IPS-20b (cell line): ENCODE measurements around the gene RAB17.
"Not testable (repeated sequence)": the region's sequence is repeated elsewhere in the genome, so short reads cannot be mapped to it uniquely, and the experiment has no call there.

ENCODE experiments used
- H3K27ac ChIP-seq: one replicate; pipeline ENCODE4 v1.5.1; 2013; ENCODE audit warnings: low read length
- H3K27me3 ChIP-seq: 2 replicates; pipeline ENCODE4 v1.6.1; 2013; ENCODE audit warnings: mild to moderate bottlenecking, low read length, inconsistent platforms; ENCODE audit not compliant: insufficient read depth
- H3K36me3 ChIP-seq: 2 replicates; pipeline ENCODE4 v1.6.1; 2013; ENCODE audit warnings: low read depth, mild to moderate bottlenecking, inconsistent platforms, low read length, moderate library complexity; ENCODE audit not compliant: insufficient read depth
- H3K4me1 ChIP-seq: 2 replicates; pipeline ENCODE4 v1.6.1; 2013; ENCODE audit warnings: mild to moderate bottlenecking, control low read depth, inconsistent platforms, low read length, moderate library complexity; ENCODE audit not compliant: insufficient read depth
- H3K4me3 ChIP-seq: 2 replicates; pipeline ENCODE4 v1.5.1; 2013; ENCODE audit warnings: mild to moderate bottlenecking, low read length, inconsistent platforms
- H3K9ac ChIP-seq: 2 replicates; pipeline ENCODE4 v1.6.1; 2013; ENCODE audit warnings: low read depth, mild to moderate bottlenecking, inconsistent platforms, low read length, moderate library complexity
- H3K9me3 ChIP-seq: 2 replicates; pipeline ENCODE4 v1.6.1; 2013; ENCODE audit warnings: mild to moderate bottlenecking, low read depth, low read length, inconsistent platforms; ENCODE audit not compliant: insufficient read depth

RAB17 gene

GRCh38 chr2:237595829-237596519 is 5.4 kb upstream of the RAB17 start:
- H3K36me3 ChIP-seq, H3K27ac ChIP-seq, H3K9me3 ChIP-seq, H3K9ac ChIP-seq, H3K4me3 ChIP-seq, H3K27me3 ChIP-seq: not testable (repeated sequence)
- H3K4me1 ChIP-seq, result peaks cover 29% of the 10 kb centered on the region; the same call in 1 of the 2 replicates

DNA sequence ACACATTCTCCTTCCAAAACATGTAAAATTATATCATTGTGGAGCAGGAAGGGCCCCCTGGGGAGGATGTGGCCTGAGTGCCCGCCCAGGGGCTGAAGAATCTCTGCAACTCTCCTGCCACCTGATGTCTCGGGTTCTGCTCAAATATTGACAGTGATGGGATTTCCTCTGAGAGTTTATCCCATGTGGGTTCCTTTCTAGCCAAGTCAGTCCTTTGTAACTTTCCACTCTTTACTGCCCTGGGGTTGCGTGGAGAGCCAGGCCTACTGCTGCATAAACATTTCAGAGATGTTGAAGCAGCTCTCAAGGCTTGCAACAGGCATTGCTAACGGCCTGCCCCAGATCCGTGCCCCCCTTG is 4.0 kb upstream of the RAB17 start:
- Histone ChIP-seq H3K27me3 (no peaks in the 10 kb centered on the region), H3K9me3 (no peaks in the 10 kb centered on the region), H3K36me3 (no peaks in the 10 kb centered on the region), H3K4me1 (peaks cover 36% of the 10 kb centered on the region; the same call in 1 of the 2 replicates), H3K27ac (no peak overlapping the region), H3K9ac (peak overlapping the region; percentile 5; the same call in 1 of the 2 replicates), H3K4me3 (peak overlapping the region; percentile 37; the same call in 1 of the 2 replicates)

GRCh38 chr2:237593596-237594320 is 3.2 kb upstream of the RAB17 start:
- Histone ChIP-seq H3K4me3 (peak overlapping the region; percentile 37; the same call in 1 of the 2 replicates), H3K9ac (no peak overlapping the region; the same call in 1 of the 2 replicates), H3K36me3 (no peaks in the 10 kb centered on the region), H3K4me1 (peaks cover 36% of the 10 kb centered on the region; the same call in 1 of the 2 replicates), H3K27me3 (no peaks in the 10 kb centered on the region), H3K27ac (no peak overlapping the region), H3K9me3 (no peaks in the 10 kb centered on the region)

GRCh38 chr2:237593036-237593435 is 2.5 kb upstream of the RAB17 start:
- H3K4me3 ChIP-seq, result no peak overlapping the region
- H3K36me3 ChIP-seq, result no peaks in the 10 kb centered on the region
- no peak overlapping the region for H3K27ac ChIP-seq
- H3K9ac ChIP-seq, result no peak overlapping the region
- no peaks in the 10 kb centered on the region for H3K27me3 ChIP-seq
- H3K4me1 ChIP-seq, result peaks cover 36% of the 10 kb centered on the region; the same call in 1 of the 2 replicates
- H3K9me3 ChIP-seq, result no peaks in the 10 kb centered on the region

- no peaks in the 10 kb centered on the region for H3K27me3 ChIP-seq
- H3K9ac ChIP-seq, result no peak overlapping the region
- H3K4me1 ChIP-seq, result peaks cover 36% of the 10 kb centered on the region; the same call in 1 of the 2 replicates
- H3K4me3 ChIP-seq, result no peak overlapping the region
- no peaks in the 10 kb centered on the region for H3K9me3 ChIP-seq
- no peak overlapping the region for H3K27ac ChIP-seq
- no peaks in the 10 kb centered on the region for H3K36me3 ChIP-seq
These were observed 2.0 kb upstream of the RAB17 start for GRCh38 chr2:237592425-237592980.

DNA sequence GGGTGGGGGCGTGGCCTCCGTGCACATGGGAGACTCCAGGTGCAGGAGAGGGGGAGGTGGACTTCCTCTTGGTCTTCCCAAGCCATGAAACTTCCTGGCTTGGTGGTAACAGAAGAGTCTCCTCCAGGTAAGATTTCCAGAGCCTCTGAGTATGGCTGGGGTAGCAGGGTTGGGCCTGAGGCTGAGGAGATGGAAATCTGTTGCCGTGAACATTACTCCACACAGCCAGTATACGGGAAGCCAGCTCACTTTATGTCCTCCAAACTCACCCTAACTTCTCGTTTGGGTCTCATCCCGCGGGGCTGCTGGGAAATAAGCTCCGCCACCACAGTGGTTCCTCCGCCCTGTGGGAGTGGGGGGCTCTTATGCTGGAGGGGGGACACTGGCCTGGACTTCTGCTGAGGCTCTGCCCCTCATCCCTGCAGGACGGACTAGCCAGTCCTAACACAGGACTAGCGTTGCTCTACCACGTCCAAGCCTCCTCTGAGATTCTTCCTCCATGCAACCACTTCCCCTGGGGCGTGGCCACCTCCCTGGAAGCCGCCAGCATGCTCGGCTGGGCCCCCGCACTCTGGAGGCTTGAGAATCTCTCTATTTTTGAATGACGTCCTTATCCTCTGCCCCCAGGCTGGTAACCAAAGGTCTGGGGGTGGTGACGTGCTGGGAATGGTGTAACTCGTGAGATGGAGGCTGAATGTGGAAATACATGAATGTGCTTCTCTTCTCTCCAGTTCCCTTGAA is 777 bp upstream of the RAB17 start:
- no peak overlapping the region for H3K9ac ChIP-seq

DNA sequence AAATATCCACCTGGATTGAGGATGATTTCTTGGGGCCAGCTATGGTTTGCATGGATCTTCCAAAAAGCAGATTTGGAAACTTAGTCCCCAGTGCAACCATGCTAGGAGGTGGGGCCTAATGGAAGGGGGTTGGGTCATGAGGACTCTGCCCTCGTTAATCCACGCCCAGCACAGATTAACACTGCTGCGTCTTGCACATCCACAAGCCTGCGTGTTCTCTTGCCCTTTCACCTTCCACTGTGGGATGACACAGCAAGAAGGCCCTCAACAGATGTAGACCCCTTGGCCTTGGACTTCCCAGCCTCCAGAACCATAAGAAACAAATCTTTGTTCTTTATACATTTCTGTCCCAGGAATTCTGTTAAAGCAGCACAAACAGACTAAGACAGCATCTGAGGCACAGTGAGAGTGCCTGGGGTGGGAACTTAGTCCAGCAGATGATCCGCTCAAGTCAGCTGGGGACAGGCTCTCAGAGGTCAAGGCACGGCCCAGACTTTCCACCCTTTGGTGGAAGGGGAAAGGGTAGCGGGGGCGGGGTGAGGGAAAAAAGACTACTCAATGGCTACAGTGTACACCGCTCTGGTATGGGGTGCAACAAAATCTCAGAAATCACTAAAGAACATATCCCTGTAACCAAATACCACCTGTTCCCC is 2.4 kb downstream of the RAB17 start:
- Histone ChIP-seq H3K4me3 (peak overlapping the region; percentile 32; the same call in 1 of the 2 replicates), H3K9ac (no peak overlapping the region), H3K36me3 (no peaks in the 10 kb centered on the region), H3K9me3 (no peaks in the 10 kb centered on the region), H3K4me1 (peaks cover 21% of the 10 kb centered on the region; the same call in 1 of the 2 replicates), H3K27me3 (no peaks in the 10 kb centered on the region), H3K27ac (no peak overlapping the region)

More for the DNA sequence above, 777 bp upstream of the RAB17 start:
- H3K4me3 ChIP-seq, result peak overlapping the region; percentile 60; the same call in 1 of the 2 replicates
- H3K27me3 ChIP-seq, result no peaks in the 10 kb centered on the region
- no peaks in the 10 kb centered on the region for H3K36me3 ChIP-seq
- H3K4me1 ChIP-seq, result peaks cover 36% of the 10 kb centered on the region; the same call in 1 of the 2 replicates
- H3K9me3 ChIP-seq, result no peaks in the 10 kb centered on the region
- no peak overlapping the region for H3K27ac ChIP-seq

DNA sequence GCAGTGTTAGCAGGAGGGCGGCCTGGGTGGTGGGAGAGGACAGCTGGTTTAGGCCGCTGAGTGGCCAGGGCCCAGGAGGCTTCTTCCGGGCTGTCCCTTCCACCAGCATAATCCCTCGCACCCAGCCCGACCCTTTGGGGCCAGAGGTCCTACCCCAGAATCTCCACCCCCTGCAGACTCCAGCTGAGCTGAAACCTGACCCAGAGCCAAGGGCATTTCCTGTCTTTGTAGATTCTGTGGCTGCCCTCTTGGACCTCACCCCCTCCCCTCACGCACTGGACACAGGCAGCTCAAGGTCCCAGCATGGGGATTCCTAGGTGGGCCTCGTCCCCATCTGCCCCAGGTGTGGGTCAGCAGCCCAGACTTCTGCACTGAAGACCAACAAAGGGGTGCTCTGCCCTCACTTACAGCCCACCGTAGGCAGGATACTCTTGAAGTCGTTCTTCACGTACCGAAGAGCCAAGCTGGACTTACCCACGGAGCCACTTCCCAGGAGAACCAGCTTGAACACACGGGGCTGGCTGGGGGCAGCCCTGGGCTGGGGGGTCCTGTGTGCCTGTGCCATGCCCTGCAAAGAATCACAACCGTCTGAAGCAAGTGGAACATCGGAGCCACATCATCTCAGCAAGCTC is 4.8 kb downstream of the RAB17 start:
- Histone ChIP-seq H3K9ac (no peak overlapping the region), H3K36me3 (no peaks in the 10 kb centered on the region), H3K27ac (no peak overlapping the region), H3K27me3 (no peaks in the 10 kb centered on the region), H3K9me3 (no peaks in the 10 kb centered on the region), H3K4me3 (no peak overlapping the region), H3K4me1 (peaks cover 16% of the 10 kb centered on the region; the same call in 1 of the 2 replicates)

DNA sequence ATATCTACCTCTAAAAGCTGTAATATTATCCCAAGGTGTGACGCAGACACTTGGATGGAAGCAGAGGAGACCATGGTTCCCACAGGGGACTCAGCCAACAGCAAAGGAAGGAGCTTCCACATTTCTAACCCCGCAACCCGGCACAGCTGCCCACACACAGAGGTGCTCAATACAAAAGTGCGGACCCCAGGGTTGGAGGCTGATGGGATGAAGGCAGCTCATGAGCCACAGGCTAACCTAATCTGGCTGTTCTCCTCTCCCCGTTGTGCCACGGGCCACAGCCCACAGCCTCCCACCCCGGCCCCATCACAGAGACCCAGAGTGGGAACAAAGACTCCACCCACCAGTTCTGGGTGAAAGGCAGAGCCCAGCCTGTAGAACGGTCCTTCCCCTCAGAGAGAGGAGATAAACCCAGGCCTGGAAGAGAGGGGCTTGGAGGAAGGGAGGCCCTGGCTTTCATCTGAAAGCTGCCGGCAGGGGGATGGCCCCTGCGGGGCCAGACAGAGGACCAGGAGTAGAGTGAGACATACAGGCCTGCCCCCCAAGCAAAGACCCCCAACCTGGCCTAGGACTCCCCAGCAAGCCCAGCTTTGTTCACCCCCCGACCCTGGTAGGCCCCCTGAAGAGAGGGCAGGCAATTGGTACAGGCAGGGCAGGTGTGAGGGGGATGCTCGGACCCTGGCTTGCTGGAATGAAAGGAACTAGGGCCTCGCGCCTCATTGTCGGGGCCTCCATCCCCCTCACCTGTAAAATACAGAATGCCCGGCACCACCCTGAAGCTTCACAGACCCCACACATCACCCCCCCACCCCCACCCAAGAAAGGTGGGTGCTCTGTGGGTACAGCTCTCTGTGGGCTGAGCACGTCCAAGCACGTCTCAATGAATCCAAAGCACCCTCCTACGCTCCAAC is 6.9 kb downstream of the RAB17 start:
- Histone ChIP-seq H3K27me3 (no peaks in the 10 kb centered on the region), H3K9me3 (no peaks in the 10 kb centered on the region), H3K4me1 (0 out of 2 replicates have a peak, but pooled peaks cover 9% of the 10 kb centered on the region), H3K9ac (no peak overlapping the region), H3K4me3 (no peak overlapping the region), H3K27ac (no peak overlapping the region), H3K36me3 (no peaks in the 10 kb centered on the region)
